NOMO-1 treated with DMSO at 0.1 percent for 48 hours (cell line): ENCODE results near the gene CDC27.
"Not testable (repeated sequence)": the region's sequence is repeated elsewhere in the genome, so short reads cannot be mapped to it uniquely, and the experiment has no call there.

Experiments
- DNase-seq: peaks from one replicate; lab custom pipeline; 2025; ENCODE audit not compliant: unreplicated experiment; lab: John Stamatoyannopoulos, UW

The CDC27 gene, protein sequence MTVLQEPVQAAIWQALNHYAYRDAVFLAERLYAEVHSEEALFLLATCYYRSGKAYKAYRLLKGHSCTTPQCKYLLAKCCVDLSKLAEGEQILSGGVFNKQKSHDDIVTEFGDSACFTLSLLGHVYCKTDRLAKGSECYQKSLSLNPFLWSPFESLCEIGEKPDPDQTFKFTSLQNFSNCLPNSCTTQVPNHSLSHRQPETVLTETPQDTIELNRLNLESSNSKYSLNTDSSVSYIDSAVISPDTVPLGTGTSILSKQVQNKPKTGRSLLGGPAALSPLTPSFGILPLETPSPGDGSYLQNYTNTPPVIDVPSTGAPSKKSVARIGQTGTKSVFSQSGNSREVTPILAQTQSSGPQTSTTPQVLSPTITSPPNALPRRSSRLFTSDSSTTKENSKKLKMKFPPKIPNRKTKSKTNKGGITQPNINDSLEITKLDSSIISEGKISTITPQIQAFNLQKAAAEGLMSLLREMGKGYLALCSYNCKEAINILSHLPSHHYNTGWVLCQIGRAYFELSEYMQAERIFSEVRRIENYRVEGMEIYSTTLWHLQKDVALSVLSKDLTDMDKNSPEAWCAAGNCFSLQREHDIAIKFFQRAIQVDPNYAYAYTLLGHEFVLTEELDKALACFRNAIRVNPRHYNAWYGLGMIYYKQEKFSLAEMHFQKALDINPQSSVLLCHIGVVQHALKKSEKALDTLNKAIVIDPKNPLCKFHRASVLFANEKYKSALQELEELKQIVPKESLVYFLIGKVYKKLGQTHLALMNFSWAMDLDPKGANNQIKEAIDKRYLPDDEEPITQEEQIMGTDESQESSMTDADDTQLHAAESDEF

DNA sequence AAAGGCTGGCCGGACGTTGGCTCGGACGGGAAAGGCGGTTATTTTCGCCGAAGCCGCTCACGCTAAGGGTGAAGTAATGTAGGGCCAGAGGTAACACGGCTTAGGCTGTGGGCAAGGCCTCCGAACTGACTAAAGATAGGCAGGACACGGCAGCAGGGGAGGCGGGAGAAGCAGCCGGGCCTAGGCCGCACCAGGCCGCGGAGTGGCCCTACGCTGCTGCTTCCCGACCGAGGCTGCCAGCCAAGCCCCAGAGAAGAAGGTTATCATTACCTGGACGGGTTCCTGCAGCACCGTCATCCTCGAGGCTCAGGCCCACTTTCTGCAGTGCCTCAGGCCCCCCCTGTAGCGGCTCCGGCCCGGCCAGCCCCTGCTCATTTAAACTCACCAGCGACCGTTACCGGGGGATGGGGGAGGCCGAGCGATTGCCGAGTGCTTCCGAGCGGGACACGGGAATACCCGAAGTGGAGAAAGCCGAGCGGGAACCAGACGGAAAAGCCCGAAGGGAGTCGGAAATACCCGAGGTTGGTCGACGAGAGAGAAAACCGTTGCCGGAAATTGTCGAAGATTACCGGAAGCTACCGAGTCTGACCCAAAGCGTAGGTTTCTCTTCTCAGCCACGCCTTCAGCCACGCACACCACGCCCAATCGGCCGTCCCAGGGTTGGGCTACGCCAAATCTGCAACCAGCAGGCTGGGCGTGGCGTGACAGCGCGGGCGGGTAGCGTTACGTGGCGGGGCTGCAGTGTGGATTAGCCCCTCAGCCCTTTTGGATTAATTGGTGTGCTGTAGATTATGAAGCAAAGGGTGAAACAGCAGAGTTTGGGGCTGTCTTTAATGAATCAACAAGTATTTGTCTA, at the start of gene CDC27:
TSS of gene CDC27 (minus strand) at position 420 of the 856 bp plus-strand sequence. CDS start at position 297, 123 bp downstream.
- peak; percentile 98 for DNase-seq

DNA sequence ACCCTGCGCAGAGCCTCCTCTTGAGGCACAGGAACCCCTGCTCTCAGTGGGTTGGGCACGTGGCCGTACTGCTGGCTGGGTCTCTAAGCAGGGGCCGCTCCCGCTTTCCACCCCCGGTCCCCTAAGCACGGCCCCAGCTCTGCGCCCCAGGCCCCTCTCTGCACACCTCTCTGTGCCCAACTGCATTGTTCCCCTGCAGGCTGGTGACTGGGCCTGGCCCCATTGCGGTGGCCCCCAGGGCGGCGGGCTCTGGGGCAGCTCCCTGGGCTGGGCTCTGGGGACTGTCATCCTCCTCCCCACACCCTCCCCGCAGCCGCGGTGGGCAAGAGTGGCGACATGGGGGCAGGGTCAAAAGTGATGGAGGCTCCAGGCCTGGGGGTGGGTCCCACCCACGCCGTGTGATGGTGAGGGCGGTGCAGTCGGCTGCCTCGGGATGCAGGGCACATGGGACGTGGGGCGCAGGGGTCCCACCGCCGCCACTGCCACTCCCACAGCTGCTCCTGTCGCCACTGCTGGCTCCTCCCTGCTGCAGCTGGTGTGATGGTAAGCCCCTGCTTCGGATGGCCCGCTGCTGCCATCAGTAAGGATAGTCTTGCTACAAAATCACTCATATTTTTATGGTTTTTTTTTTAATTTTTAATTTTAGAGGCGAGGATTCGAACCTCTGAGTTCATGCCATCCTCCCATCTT, 49.4 kb upstream of the CDC27 start:
- DNase-seq, result no peak

DNA sequence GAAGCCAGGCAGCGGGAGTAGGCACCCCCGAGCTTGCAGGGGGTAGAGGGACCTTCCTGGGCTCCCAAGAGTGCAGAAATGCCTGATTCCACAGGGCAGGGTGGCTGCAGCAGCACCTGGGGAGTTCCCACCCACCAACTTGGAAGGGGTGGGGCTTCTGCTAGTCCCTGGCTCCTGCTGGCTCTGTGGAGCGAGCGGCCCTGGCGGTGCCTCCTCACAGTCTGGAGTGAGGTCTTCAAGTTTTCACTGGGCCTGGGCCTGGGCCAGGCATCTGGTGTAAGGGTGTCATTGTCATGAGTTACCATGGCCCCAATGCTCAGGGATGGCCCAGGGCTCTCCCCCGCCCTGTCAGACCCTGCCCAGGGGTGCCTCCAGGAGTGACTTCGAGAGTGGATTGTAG, 48.7 kb upstream of the CDC27 start:
- DNase-seq, result no peak

DNA sequence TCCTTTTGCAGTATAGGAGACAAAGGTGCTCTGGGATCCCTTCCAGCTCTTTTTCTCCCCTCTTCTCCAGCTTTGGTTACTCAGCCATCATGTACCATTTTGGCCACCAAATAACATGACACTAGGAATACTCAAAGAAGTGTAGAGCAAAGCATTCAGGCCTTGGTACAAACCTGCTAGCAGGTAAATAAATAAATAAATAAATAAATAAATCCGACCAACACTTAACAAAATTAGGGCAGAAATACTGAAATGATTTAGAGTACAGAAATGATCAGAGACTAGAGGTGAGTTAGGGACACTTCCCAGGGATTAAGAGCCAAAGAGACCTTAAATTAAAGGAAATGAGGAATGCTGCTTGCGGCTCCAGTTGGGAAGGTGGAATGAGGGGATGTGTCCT, 46.8 kb upstream of the CDC27 start:
- DNase-seq, result no peak

DNA sequence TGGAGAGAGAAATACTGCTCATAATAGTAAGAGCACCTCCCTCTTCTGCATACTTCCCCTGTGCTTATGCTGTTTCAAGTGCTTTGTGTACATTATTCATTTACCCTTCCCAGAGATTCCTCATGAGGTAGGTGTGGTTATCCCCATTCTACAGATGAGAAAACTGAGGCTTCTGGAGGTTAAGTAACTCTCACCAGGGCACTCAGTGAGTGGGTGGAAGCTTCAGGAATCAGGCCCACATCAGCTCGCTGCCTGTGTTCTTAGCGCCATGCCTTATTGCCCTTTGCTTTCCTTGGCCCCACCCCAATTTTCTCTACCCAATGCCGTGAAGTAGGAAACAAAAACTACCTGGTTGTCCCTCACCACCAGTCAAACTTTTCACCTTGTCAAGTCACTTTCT, 46.4 kb upstream of the CDC27 start:
- no peak for DNase-seq

DNA sequence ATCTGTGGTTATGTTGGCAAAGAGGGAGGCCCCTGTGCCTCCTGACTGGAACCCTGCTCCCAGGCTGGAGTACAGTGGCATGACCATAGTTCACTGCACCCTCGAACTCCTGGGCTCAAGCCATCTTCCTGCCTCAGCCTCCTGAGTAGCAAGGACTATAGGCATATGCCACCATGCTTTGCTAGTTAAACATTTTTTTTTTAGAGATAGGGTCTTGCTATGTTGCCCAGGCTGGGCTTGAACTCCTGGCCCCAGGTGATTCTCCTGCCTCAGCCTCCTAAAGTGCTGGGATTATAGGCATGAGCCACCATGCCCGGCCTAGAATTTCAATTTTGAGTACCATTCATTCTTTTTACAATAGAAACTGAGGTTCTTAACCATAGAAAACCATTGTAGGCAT, 43.4 kb upstream of the CDC27 start:
- no peak for DNase-seq

DNA sequence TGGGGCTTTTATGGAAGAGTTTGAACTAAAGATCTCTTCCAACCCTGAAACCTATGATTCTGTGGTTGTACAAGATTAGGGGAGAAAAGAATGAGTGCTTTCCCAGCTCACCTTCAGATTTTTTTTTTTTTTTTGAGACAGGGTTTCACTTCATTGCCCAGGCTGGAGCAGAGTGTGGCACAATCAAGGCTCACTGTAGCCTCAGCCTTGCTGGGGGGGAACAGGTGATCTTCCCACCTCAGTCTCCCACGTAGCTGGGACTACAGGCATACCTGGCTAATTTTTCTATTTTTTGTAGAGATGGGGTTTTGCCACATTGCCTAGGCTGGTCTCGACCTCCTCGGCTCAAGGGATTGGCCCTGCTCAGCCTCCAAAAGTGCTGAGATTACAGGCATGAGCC, 42.8 kb upstream of the CDC27 start:
- no peak for DNase-seq

DNA sequence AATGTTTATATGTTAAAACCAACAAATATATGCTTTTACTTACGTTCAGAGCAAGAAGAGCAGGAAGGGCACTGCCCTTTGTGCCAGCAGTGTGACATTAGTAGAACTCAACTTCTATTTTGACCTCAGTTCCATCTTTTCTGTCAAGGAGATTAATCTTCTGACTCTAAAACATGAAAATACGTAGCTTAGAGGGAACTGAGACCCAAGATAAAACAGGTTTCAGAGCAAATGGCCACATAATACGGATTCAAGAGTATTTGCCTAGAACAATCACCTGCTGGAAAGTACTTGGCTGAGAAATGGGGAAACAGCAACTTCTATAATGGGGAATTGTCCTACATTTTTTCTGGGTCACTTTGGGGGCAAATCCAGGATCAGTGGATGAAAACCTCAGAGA, 42.2 kb upstream of the CDC27 start:
- DNase-seq, result no peak

DNA sequence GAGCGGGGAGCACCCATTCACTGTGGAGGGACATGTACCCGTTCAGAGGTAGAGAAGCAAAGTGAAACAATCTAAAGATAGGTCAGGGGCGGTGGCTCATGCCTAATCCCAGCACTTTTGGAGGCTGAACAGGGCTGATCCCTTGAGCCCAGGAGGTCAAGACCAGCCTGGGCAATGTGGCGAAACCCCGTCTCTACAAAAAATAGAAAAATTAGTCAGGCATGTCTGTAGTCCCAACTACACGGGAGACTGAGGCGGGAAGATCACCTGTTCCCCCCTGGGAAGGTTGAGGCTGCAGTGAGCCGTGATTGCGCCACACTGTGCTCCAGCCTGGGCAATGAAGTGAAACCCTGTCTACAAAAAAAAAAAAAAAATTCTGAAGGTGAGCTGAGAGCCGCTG, 41.8 kb upstream of the CDC27 start:
- DNase-seq, result no peak

DNA sequence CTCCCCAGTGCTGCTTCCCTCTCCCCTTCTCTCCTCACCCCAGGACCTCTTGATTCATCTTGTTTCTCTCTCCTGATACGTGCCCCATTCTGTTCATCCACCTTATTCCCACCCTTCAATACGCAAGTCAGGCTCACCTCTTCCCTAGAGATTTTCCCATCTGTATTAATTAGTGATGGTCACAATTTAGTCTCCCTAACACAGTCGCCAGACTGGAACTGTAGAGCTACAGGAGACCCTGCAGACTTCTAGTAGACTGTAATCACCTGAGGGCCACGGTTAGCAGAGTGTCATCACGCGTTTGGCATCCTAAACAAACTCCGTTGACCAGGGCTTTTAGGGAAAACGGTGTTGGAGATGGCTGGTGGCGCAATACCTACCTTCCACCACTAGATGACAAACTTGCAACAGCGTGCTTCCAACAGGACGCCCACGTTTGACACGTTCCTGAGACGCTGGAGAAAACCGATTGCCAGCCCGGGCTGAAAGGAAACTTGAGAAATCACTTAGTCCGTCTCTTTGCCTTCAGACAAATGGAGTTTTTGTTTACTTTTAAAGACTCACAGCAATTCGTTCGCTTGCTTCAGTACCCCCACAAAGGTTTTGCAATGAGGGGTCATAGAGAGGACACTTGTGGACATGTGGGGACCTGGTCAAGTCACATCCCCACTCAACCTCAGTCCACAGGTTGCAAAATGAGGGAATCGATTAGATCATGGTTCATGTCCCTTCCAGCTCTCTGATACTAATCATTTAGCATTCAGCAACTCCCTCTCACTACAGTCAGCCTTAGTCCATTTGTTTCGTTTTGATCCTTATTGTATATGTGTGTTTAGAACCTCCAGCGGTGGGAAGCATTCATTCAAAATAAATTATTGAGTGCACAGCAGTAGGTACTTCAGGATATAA, 40.7 kb upstream of the CDC27 start:
- DNase-seq, result peak; percentile 83

DNA sequence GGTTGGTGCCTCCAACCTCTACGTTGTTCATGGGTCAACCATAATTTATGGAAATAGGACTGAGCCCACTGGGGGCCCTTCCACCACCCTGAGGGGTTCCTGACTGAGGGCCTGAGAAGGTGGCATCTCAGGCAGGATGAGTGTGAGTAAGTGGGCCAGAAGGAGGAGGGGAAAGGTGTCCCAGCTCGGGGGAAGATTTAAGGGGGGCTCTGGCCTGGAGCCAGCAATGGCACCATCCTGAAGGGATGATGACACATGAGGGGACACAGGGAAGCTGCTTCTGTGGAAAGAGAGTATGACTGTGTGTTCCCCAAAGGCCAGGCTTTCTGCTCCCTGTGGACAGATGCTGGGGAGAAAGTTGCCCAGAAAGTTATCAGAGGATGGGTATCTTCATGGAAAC, 38.8 kb upstream of the CDC27 start:
- DNase-seq, result no peak

DNA sequence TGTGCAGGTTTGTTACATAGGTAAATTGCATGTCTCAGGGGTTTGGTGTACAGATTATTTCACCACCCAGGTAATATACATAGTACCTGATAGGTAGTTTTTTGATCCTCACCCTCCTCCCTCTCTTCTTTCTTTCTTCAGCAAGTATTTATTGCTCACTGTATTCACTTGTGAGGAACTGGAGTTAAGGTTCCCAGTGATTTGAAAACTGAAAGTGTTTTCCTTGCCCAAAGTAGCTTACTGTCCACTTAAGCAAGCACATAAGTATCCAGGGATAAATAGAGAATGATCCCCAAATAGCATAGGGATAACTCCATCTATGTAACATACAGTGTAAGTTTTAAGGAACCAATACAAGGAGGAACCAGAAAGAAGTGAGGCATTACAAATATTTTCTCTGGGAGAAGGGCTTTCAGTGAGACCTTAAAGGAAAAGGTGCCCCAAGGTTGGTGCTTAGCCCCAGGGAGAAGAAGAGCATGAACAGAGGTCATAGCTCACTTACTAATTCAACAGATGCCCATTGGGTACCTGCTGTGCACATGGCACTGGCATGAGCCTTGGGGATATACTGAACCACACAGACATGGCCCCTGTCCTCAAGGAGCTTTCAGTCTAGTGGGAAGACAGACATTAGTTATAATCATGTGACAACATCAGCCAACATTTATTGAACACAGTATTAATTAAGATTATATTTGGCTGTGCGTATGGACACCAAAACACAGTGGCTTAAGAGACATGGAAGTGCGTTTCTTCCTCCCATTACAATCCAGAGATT, 37.0 kb upstream of the CDC27 start:
- DNase-seq, result no peak

DNA sequence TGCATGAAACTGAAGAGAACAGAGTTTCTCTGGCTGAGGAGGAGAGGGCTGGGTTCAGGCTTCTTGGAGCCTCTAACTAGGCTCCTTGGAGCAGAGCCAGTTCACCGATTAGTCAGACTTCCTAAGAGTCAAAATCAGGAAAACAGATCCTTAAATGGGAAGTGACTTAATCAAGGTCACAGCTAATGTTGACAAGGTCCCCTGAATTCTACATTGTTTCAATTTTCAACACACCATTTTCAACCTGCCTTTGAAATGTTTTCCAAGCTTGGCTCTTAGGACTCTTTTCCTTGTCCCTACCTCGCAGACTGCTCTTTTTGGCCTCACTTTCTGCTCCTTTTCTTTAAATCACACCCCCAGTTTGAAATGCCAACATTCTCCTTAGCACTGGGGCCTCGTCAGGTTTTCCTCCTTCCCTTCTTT, 36.4 kb upstream of the CDC27 start:
- DNase-seq, result no peak

DNA sequence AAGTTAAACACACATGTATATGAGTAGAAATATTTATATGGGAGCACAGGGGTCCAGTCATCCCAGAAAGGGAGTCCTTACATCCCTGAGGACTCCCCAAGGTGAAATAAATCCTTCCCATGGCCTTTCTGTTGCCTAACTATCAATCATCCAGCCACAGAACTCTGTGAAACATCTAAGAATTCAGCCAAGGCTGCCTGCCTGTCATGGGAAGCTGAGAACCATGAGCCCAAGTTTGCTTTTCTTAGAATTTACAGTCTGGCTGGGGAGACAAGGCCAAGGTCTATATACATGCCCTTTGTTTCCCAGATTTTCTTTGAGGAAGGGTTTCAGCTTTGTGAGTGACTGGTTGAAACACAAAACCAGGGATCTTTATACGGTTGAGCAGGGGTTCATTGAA, 35.9 kb upstream of the CDC27 start:
- no peak for DNase-seq

DNA sequence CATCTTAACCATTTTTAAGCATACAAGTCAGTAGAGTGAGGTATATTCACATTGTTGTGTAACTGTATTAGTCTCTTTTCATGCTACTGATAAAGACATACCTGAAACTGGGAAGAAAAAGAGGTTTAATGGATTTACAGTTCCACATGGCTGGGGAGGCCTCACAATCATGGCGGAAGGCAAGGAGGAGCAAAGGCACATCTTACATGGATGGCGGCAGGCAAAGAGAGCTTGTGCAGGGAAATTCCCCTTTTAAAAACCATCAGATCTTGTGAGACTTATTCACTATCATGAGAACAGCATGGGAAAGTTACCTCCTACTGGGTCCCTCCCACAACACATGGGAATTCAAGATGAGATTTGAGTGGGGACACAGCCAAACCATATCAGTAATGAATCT, 35.0 kb upstream of the CDC27 start:
- DNase-seq, result not testable (repeated sequence)

DNA sequence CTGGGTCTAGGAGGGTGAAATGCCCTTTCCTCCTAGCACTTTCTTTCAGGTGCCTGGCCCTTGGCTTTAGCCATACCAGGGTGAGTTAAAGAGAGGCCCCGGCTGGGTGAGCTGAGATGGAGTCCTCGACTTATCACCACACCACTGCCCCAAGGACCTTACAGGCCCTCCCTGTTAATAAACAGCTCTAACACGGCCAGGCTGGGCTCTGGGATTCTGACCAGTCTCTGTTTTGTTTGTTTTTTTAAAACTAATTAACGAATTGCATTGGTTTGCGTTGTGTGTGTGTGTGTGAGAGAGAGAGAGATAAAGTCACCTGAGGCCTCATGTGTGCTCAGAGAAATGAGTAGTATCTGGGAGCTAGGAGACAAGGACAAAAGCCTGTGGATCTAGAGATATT, 34.4 kb upstream of the CDC27 start:
- no peak for DNase-seq

DNA sequence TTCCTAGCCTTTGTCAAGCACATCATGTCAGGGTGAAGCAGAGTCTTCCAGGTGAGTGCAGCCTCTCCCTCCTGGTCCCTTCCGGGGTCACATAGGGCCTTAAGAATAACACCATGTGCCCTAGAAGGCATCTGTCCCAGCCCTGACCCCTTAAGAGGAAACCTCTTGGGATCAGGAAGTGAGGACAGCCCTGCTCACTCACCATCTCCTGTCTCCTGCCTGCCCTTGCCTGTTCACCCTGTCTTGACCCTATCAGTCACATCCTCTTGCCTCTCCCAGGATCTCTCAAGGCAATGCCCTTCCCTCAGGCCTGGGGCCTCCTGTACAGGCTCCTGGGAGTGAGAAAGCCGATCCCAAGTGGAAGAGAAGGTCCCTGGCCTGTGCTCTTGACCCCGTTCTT, 33.9 kb upstream of the CDC27 start:
- no peak for DNase-seq

DNA sequence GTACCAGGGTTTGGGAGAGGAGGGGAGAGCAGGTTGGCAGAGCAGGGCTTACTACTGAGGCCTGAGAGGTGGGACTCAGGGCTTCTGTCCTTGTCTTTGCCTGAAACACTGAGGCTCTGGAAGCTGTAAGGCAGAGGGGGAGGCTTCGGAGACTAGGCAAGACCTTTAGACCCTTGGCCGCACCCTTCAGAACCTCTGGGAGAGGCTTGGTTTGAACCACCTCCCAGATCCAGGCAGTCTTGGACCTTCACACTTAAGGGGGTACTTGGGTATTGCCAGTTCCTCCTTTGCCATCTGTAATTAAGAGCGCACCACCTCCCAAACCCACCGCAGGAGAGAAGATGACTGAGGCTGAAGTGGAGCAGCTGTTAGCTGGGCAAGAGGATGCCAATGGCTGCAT, 33.0 kb upstream of the CDC27 start:
- no peak for DNase-seq

DNA sequence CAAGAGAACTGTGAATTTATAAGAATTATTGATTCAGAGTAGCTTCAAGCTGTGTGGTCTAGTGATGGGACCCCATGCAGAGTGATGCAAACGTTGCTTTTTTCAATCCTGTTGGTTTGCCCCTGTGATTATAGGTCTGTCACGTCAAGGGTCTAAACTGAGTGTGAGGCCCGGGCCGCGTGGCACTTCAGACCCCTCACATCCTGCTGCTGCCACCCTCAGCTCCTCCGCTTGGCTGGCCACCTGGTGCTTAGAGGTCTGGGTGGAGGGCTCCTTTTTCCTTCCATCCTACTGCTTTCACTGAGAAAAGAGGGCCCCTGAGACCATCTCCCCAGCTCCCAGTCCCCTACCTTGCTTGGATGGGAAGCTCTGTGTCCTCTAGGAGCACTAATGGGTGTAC, 32.1 kb upstream of the CDC27 start:
- DNase-seq, result no peak
